HG02885 (cell line): ENCODE results near the gene TUBB4A.
"Not testable (repeated sequence)": the region's sequence is repeated elsewhere in the genome, so short reads cannot be mapped to it uniquely, and the experiment has no call there.

Source experiments
- ATAC-seq: cut with Tn5 transposase; IDR thresholded peaks from one replicate; pipeline ENCODE4 v1.9.1; 2021; ENCODE audit warnings: mild to moderate bottlenecking; ENCODE audit not compliant: unreplicated experiment, poor library complexity

Gene TUBB4A

DNA sequence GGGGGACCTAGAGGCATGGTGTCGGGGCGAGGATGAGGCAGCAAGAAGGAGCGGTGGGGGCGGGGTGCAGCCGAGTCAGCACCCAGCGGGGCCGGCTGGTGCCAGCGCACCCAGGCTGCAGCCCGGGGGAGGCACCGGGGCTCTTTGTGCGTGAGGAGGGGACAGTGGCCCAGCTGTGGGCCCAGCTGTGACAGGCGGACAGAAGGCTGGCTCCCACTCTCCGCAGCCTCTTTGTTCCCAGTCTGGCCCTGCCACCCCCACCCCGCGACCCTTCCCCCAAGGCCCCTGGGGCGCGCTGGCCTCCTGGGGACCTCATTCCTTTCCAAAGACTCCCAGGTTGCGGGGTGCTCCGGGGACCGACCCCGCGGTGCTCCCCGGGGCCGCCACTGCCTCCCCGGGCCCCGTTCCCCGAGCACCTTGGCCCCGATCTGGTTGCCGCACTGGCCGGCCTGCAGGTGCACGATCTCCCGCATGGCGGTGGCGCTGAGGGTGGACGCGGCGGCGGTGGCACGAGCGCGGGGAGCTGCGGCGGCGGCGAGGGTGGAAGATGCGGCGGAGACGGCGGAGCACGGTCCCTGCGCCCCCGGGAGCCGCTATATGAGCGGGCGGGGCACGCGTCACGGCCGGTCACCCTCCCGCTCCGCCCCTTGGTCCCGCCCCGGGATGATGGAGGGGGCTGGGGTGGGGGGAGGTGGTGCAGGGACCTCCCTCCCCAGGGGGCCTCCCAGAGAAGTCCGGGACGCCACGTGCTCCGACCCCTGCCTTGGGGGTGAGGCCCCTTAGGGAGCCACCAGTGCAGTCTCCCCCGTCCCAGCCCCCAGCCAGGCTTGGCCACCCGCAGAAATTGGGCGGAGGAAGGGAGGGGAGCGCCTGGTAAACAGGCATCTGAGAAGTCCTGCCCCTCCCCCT lies at the start of gene TUBB4A:
TSS of gene TUBB4A (minus strand) at position 570 of the 909 bp plus-strand sequence. CDS start at position 473, 97 bp downstream.
- ATAC-seq = no peak

DNA sequence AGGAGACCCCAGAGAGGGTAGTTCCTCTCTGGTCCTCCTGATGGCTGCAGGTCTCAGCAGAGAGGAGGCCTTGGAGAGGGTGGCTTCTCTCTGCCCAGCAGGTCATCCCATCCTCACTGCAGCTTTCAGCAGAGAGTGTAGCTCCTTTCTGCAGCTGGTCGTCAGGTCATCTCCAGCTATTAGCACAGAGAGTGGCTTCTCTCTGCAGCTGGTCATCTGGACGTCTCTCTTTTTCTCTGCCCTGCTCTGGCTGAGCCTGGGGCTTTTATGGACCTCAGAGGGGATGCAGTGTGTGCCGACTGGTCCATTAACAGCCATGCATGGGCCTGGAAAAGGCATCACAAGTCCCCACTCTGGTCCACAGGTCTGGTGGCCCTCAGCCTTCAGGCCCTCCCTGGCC lies 49.0 kb upstream of the TUBB4A start:
- ATAC-seq = no peak

DNA sequence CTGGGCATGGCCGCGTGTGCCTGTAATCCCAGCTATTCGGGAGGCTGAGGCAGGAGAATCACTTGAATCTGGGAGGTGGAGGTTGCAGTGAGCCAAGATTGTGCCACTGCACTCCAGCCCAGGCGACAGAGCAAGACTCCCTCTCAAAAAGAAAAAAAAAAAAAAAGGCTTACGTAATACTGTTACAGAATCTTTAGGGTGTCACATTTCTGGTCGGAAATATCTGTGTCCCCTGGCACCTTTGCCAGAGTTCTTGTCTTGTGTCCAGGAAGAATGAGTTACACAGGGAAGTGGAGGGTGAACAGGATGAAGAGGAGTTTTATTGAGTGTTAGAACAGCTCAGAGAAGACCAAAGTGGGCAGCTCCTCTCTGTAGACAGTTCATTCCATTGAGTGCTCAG lies 48.6 kb upstream of the TUBB4A start:
- not testable (repeated sequence) for ATAC-seq

DNA sequence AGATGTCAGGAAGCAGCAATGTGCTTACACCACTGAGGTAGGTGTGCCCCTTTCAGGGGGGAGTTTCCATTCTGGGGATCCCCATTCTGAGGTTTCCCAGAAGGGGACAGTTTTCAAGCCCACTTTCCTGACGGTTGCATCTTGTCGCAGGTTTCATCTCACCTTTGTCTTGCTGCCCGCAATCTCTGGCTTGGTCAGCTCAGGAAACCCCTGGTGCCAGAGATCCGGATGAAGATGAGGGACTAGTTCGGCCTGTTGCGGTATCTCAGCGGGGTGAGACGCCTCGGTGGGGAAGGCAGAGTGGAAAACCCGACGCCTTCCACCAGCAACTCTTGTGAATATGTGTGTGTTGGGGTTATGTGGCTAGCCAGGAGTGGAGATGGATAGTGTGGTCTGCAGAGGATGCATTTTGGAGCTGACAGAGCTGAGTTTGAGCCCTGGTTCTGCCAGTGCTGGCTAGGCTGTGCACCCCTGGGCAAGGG lies 41.8 kb upstream of the TUBB4A start:
- no peak for ATAC-seq

DNA sequence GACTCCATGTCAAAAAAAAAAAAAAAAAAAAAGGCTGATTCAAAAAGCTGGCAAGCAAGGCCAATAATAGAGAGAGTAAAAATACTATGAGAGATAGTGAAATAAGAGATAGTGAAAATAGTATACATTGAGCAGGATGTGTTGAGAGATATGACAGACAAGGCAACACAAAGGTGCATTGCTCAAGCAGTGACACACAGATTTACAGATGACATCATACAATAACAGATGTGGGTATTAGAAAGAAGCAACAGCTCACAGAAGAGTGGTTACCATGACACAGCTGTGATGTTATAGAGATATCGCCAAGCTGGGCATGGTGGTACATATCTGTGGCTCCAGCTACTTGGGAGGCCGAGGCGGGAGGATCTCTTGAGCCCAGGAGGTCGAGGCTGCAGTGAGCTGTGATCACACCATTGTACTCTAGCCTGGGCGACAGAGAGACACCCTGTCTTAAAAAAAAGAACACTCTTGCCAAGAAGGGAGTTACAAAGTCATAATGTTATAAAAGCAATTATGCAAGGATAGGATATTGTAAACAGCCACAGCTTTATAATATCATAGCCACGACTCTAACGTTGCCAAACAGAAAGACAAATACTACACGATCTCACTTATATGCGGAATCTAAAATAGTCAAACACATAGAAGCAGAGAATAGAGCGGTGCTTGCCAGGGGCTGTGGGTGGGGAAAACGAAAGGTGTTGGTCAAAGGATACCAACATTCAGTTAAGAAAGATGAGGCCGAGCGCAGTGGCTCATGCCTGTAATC lies 39.0 kb upstream of the TUBB4A start:
- ATAC-seq = no peak

DNA sequence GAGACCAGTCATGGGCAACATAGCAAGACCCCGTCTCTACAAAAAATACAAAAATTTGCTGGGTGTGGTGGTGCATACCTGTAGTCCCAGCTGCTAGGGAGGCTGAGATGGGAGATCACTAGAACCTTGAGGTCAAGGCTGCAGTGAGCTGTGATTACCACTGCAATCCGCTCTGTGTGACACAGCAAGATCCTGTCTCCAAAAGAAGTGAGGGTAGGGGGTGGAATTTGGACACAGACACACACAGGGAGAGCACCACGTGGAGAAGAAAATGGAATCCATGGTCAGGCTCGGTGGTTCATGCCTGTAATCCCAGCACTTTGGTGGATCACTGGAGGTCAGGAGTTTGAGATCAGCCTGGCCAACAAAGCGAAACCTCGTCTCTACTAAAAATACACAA lies 37.4 kb upstream of the TUBB4A start:
- ATAC-seq = no peak

DNA sequence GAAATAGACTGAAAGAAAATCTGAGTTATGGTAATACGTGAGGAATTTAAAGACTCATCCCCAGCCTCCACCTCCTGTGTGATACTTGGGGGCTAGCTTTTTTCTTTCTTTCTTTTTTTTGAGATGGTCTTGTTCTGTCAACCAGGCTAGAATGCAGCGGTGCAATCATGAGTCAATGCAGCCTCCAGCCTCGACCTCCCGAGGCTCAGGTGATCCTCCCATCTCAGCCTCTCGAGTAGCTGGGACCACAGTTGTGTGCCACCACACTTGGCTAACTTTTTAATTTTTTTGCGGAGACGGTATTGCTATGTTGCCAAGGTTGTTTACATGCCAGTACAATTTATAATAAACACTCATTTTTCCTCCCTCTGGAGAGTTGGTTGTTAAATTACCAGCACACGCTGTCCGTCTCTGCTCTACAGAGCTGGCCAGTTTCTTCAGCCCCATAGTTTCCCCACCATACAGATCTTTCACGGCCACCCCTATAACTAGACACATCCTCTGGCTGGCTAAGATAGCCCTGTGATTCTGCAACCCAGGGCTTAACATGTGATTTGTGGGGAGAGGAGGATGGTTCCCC lies 33.5 kb upstream of the TUBB4A start:
- no peak for ATAC-seq

DNA sequence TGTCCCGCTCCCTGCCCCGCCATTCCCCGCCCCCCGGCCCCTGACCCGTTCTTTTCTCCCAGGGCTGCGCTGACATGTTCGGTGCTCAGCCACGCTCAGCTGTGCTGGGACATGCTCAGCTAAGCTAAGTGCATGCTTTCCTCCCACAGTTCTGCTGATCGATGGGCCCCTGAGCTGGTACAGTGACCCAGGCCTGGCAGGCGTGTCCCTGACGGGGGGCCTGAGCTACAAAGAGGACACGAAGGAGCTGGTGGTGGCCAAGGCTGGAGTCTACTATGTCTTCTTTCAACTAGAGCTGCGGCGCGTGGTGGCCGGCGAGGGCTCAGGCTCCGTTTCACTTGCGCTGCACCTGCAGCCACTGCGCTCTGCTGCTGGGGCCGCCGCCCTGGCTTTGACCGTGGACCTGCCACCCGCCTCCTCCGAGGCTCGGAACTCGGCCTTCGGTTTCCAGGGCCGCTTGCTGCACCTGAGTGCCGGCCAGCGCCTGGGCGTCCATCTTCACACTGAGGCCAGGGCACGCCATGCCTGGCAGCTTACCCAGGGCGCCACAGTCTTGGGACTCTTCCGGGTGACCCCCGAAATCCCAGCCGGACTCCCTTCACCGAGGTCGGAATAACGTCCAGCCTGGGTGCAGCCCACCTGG lies 32.5 kb upstream of the TUBB4A start:
- no peak for ATAC-seq

DNA sequence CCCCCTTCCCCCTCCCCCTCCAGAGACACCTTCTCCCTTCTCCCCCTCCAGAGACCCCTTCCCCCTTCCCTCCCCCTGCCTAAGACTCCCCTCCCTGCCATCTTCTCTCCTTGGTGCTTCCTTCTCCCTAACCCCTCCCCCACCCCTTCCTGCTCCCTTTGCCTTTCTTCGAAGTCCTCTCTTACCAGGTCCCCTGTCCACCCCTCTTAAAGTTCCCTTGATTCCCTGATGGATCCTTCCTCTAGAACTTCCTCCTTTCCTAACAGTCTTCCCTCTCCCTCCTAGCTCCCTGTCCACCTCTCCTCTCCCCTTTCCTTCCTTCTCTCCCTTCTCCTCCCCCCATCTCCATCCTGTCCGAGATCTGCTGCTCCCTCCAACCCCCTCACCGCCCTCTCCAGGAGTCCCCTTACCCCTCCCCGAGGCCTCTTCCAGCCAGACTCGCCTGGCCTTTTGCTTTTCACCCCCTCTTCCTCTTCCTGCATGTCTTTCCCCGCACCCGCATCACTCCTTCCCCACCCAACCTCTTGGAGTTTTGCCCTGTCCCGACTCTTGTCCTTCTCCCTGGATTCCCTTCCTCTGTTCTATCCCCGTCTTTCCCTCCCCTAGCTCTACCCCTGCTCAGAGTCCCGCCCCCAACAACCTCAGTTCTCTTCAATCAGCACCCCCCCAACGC lies 31.8 kb upstream of the TUBB4A start:
- ATAC-seq = no peak

DNA sequence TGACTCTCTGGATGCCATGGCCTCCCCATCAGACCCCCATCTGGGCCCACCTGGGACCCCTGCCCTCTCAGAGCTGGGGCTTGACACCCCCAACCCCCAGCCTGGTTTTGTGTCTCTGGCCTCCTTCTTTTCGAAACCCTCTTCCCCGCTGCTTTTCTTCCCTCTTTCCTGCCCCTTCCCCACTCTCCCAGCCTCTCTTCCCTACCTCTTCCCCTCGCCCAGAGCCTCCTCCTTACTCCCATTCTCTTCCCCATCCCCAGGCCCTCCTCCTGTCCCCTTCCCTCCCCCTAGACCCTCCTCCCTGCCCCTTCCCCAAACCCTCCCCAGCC lies 30.9 kb upstream of the TUBB4A start:
- no peak for ATAC-seq

DNA sequence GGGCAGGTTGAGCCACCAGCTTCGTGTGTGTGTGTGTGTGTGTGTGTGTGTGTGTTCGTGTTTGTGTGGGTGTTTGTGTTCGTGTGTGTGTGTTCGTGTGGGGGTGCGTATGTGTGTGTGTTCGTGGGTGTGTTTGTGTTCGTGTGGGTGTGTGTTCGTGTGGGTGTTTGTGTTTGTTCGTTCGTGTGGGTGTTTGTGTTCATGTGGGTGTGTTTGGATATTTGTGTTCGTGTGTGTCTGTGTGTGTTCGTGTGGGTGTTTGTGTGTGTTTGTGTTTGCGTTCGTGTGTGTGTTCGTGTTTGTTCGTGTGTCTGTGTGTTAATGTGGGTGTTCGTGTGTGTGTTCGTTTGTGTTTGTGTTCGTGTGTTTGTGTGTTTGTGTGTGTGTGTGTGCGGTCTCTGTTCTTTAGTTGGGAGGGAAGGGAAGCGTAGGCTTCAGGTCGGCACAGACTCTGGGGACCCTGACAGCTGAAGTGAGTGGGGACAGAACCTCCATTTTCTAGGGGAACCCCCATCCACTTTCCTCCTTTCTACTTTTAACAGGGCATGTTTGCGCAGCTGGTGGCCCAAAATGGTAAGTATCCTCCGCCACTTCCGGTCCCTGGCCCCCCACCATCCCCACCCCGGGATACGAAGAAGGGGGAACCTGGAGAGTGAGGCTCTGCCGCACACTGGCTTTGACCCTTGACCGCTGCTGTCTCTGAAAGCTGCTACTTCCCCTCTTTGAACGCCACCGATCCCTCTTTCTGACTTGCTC lies 30.3 kb upstream of the TUBB4A start:
- ATAC-seq = no peak

DNA sequence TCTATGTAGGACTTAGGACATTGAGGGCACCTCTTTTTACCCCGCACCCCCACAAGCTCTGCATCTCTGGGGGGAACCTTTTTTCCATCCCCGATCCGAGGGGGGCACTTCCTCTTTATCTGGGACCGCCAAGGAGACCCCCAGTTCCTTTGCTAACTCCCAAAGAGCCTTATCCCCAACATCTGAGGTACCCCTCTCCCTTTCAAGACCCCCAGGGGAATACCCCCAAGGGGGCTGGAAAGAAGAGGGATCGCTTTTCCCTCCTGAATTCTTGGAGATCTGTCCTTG lies 29.8 kb upstream of the TUBB4A start:
- ATAC-seq = no peak

DNA sequence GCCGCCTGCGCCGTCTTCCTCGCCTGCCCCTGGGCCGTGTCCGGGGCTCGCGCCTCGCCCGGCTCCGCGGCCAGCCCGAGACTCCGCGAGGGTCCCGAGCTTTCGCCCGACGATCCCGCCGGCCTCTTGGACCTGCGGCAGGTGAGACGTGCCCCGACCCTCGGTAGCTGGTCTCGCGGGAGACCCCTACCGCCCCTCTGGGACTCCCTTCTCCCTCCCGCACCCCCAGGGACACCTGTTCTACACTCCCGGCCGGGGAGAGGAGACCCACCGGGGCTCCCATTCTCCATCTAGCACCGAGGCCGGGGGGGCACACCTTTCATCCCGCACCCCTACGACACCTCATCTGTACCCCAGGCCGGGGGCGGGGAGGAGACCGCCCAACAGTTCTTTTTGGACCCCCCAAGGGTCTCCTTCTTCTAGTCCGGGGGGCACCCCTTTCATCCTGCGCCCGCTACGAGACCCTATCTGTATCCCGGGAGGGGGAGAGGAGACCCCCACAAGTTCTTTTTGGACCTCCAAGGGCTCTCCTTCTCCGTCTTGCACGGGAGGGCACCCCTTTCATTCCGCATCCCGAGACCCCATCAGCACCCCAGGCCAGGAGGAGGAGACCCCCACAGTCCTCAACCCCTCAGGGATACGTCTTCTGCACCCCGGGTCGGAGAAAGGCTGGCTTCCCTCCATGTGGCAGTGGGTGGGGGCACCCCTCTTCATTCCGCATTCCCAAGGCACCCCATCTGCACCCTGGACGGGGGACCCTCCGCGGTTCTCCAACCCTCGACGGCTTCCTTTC lies 29.2 kb upstream of the TUBB4A start:
- ATAC-seq = no peak

DNA sequence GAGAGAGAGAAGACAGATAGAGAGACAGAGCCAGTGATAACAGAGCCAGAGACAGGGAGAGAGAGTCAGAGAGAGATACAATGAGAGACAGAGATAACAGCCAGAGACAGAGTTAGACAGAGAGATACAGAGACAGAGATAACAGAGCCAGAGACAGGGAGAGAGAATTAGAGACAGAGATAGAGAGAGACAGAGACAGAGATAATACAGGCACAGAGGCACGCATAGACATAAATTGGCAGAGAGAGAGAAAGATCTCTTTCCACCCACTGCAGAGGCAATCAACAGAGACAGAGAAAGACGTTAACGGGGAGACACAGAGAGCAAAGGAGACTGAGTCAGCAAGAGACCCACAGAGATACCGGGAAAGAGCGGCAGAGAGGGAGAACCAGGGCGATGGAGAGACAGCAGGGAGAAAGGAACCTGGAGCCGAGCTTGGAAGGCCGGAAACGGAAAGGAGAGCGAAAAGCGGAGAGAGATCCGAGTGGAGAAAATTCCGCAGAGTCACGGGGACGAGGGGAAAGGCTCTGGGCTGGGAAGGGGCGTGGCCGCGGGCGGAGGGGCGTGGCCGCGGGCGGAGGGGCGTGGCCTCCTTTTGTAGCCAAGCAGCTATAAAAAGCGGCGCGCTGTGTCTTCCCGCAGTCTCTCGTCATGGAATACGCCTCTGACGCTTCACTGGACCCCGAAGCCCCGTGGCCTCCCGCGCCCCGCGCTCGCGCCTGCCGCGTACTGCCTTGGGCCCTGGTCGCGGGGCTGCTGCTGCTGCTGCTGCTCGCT lies 28.5 kb upstream of the TUBB4A start, which contains the start of gene TNFSF9:
TSS of gene TNFSF9 (plus strand) at position 641 of the 777 bp plus-strand sequence. CDS start at position 652, 11 bp downstream.
- ATAC-seq = peak; percentile 46

DNA sequence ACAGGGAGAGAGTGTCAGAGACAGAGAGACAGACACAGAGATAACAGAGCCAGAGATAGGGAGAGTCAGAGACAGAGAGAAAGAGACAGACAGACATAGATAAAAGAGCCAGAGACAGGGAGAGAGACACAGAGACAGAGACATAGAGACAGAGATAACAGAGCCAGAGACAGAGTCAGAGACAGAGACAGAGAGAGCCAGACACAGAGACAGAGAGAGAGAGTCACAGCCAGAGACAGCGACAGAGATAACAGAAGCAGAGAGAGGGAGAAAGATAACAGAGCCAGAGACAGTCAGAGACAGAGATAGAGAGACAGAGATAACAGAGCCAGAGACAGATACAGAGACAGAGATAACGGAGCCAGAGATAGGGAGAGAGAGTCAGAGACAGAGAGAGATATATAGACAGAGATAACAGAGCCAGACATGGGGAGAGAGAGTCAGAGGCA lies 27.9 kb upstream of the TUBB4A start:
- no peak for ATAC-seq

DNA sequence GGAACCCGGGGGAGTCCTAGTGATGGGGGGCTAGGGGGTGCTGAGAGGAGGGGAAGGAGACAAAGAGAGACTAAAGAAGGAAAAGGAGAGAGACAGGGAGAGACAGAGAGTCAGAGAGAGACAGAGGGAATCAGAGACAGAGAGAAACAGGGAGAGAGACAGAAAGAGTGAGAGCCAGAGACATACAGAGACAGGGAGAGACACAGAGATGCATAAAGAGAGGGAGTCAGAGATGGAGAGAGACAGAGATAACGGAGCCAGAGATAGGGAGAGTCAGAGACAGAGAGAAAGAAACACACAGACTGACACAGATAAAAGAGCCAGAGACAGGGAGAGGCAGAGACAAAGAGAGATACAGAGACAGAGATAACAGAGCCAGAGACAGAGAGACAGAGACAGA lies 27.2 kb upstream of the TUBB4A start:
- ATAC-seq = no peak

DNA sequence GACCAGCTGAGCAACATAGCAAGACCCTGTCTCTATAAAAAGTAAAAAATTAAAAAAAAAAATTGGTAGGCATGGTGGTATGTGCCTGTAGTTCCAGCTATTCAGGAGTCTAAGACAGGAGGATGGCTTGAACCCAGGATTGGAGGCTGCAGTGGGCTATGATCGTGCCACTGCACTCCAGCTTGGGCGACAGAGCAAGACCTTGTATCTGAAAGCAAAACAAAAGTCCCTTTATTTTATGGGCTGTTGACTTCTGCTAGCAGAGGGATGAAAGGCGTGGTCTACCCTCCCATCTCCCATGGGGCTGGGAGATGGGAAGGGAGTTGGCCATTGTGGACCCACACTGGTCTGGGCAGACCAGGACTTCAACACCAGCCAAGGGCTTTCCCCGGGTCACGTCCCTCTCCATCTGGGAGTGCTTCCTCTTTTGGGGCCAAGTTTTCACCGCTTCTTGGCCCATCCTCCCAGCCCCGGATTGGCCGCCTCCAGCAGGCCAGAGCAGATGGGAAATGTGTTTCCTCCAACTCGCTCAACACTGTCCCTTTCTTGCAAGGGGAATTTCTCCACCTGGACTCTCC lies 26.5 kb upstream of the TUBB4A start:
- ATAC-seq = no peak
